ENCODE measurements around the gene RCE1.

GRCh38 chr11:66800720-66801428 lies 42.4 kb upstream of the RCE1 start:
- no peak for TF ChIP-seq CTCF (IDR thresholded peaks at IDR 0.05)
- no peak for TF ChIP-seq POLR2A (IDR thresholded peaks at IDR 0.05)

All from testis (tissue), 2 donors.